DMS114 treated with DMSO at 0.1 percent for 48 hours (cell line): ENCODE data around the gene YPEL2.
"Not testable (repeated sequence)": the region's sequence is repeated elsewhere in the genome, so short reads cannot be mapped to it uniquely, and the experiment has no call there.

Source experiments
- DNase-seq: peaks from one replicate; lab custom pipeline; 2025; ENCODE audit not compliant: unreplicated experiment; lab: John Stamatoyannopoulos, UW

The YPEL2 gene

GRCh38 chr17:59331129-59331928 lies at the start of gene YPEL2:
YPEL2 (plus strand) TSS chr17:59331655; CDS start chr17:59353410, 21,755 bp downstream.
- peak; percentile 85 for DNase-seq

- DNase-seq, result no peak
Observed at GRCh38 chr17:59284317-59284716, 47.1 kb upstream of the YPEL2 start.

- no peak for DNase-seq
Observed at GRCh38 chr17:59287452-59287851, 44.0 kb upstream of the YPEL2 start.

- DNase-seq, result no peak
Observed at GRCh38 chr17:59287891-59288290, 43.6 kb upstream of the YPEL2 start.

GRCh38 chr17:59289981-59290301 lies 41.5 kb upstream of the YPEL2 start:
- DNase-seq, result no peak

- DNase-seq, result not testable (repeated sequence)
Observed at GRCh38 chr17:59290302-59290998, 41.0 kb upstream of the YPEL2 start.

GRCh38 chr17:59292174-59292523 lies 39.3 kb upstream of the YPEL2 start:
- DNase-seq, result no peak

- DNase-seq, result no peak
Observed at GRCh38 chr17:59296190-59296589, 35.3 kb upstream of the YPEL2 start.

GRCh38 chr17:59298521-59298920 lies 32.9 kb upstream of the YPEL2 start:
- DNase-seq, result no peak

- DNase-seq, result no peak
Observed at GRCh38 chr17:59299400-59300092, 31.9 kb upstream of the YPEL2 start.

- DNase-seq, result no peak
Observed at GRCh38 chr17:59300941-59301340, 30.5 kb upstream of the YPEL2 start.

- DNase-seq, result no peak
Observed at GRCh38 chr17:59304811-59305210, 26.6 kb upstream of the YPEL2 start.

GRCh38 chr17:59310263-59310920 lies 21.1 kb upstream of the YPEL2 start:
- no peak for DNase-seq

- peak; percentile 87 for DNase-seq
Observed at GRCh38 chr17:59311051-59311468, 20.4 kb upstream of the YPEL2 start.

- not testable (repeated sequence) for DNase-seq
Observed at GRCh38 chr17:59311521-59311920, 19.9 kb upstream of the YPEL2 start.

- DNase-seq, result no peak
Observed at GRCh38 chr17:59315866-59316265, 15.6 kb upstream of the YPEL2 start.

- no peak for DNase-seq
Observed at GRCh38 chr17:59327121-59327980, 4.1 kb upstream of the YPEL2 start.

- DNase-seq, result no peak
Observed at GRCh38 chr17:59327981-59328290, 3.5 kb upstream of the YPEL2 start.

GRCh38 chr17:59328601-59329000 lies 2.9 kb upstream of the YPEL2 start:
- DNase-seq, result no peak

GRCh38 chr17:59329176-59330052 lies 2.0 kb upstream of the YPEL2 start:
- peak; percentile 43 for DNase-seq
